ENCODE results near the gene BPIFB4.

BPIFB4 gene

DNA sequence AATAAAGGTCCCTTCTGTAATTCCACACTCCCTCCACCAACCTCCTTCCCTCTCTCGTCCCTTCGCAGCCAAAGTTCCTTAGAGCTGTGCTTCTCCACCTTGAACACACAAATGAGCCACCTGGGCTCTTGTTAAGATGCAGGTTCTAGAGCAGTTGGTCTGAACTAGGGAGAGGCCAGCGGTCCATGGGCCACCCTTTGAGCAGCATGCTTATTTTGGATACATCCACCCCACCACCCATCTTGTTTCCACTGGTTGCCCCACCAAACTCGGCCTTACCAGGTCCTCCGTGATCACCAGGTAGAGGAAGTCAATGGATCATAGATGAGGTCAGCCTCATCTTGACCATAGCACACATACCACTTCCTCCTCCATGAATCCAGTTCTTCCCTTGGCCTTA is 81.2 kb downstream of the BPIFB4 start:
- no peak overlapping the region for H3K4me3 ChIP-seq (ENCODE audit: low read depth, low read length)
